GM18505 (cell line): Measurements from ENCODE around the gene CFAP68.
"Not testable (repeated sequence)": the region's sequence is repeated elsewhere in the genome, so short reads cannot be mapped to it uniquely, and the experiment has no call there.

Experiments used
- ATAC-seq: cut with Tn5 transposase; IDR thresholded peaks from one replicate; pipeline ENCODE4 v1.9.1; 2021; ENCODE audit not compliant: unreplicated experiment
- POLR2A ChIP-seq: IDR thresholded peaks from 4 replicates; pipeline ENCODE4 v1.6.1; 2011; ENCODE audit warnings: borderline replicate concordance; ENCODE audit not compliant: insufficient read depth, insufficient read length; ENCODE audit errors: extremely low read depth

Gene CFAP68

GRCh38 chr11:111849631-111850030, 29.7 kb upstream of the CFAP68 start:
- TF ChIP-seq POLR2A = no peak
- no peak for ATAC-seq

- ATAC-seq = no peak
- no peak for TF ChIP-seq POLR2A
Measured at GRCh38 chr11:111851067-111851466, 28.3 kb upstream of the CFAP68 start.

- ATAC-seq = no peak
Measured at GRCh38 chr11:111851636-111852035, 27.7 kb upstream of the CFAP68 start.

GRCh38 chr11:111852103-111852502, 27.2 kb upstream of the CFAP68 start:
- ATAC-seq = no peak

More at GRCh38 chr11:111851636-111852035, 27.7 kb upstream of the CFAP68 start:
- TF ChIP-seq POLR2A = no peak

GRCh38 chr11:111855506-111855905, 23.8 kb upstream of the CFAP68 start:
- no peak for TF ChIP-seq POLR2A
- no peak for ATAC-seq

More at GRCh38 chr11:111852103-111852502, 27.2 kb upstream of the CFAP68 start:
- no peak for TF ChIP-seq POLR2A

GRCh38 chr11:111860257-111860656, 19.1 kb upstream of the CFAP68 start:
- ATAC-seq = no peak
- TF ChIP-seq POLR2A = no peak

- no peak for TF ChIP-seq POLR2A
- no peak for ATAC-seq
Measured at GRCh38 chr11:111870113-111870512, 9.2 kb upstream of the CFAP68 start.

- ATAC-seq = no peak
Measured at GRCh38 chr11:111870522-111870885, 8.8 kb upstream of the CFAP68 start.

GRCh38 chr11:111870886-111871692, 8.3 kb upstream of the CFAP68 start, which contains the start of gene ALG9:
Gene ALG9 (minus strand): TSS chr11:111871581. CDS start chr11:111871482, 99 bp downstream.
- peak; percentile 91 for ATAC-seq
- peak; percentile 70 for TF ChIP-seq POLR2A

More at GRCh38 chr11:111870522-111870885, 8.8 kb upstream of the CFAP68 start:
- TF ChIP-seq POLR2A = no peak

- no peak for ATAC-seq
- no peak for TF ChIP-seq POLR2A
Measured at GRCh38 chr11:111871693-111872161, 7.6 kb upstream of the CFAP68 start.

GRCh38 chr11:111878385-111878848, 924 bp upstream of the CFAP68 start:
- peak; percentile 15 for ATAC-seq
- TF ChIP-seq POLR2A = no peak

- no peak for TF ChIP-seq POLR2A
- ATAC-seq = no peak
Measured at GRCh38 chr11:111879637-111879960, 258 bp downstream of the CFAP68 start.

GRCh38 chr11:111882202-111882601, 2.9 kb downstream of the CFAP68 start:
- ATAC-seq = no peak
- TF ChIP-seq POLR2A = no peak

GRCh38 chr11:111885053-111885452, 5.7 kb downstream of the CFAP68 start:
- not testable (repeated sequence) for ATAC-seq

- TF ChIP-seq POLR2A = no peak
- no peak for ATAC-seq
Measured at GRCh38 chr11:111886032-111886431, 6.7 kb downstream of the CFAP68 start.

GRCh38 chr11:111886844-111887243, 7.5 kb downstream of the CFAP68 start:
- TF ChIP-seq POLR2A = no peak
- no peak for ATAC-seq
